ENCODE data around the gene PRAMEF11. TPM values are rescaled to one million over a fixed set of nuclear protein-coding genes. Genes with fewer than 3 reads are reported as not detected.

PRAMEF11 gene
- total RNA-seq, 1 donor from 2014 or later = not detected

Other genes starting within 250 kb of the PRAMEF11 start
- 168 TPM for gene DHRS3, start 213.2 kb downstream of the PRAMEF11 start, total RNA-seq
- not detected for gene AADACL4, start 187.3 kb downstream of the PRAMEF11 start, total RNA-seq
- gene AADACL3, start 115.3 kb downstream of the PRAMEF11 start, total RNA-seq = not detected
- gene CFAP107, start 85.2 kb downstream of the PRAMEF11 start, total RNA-seq = not detected
- gene PRAMEF12, start 57.7 kb downstream of the PRAMEF11 start, total RNA-seq = not detected
- gene PRAMEF1, start 40.0 kb downstream of the PRAMEF11 start, total RNA-seq = not detected
- gene HNRNPCL1, start 17.3 kb upstream of the PRAMEF11 start, total RNA-seq = not detected
- not detected for gene PRAMEF2, start 25.7 kb upstream of the PRAMEF11 start, total RNA-seq
- not detected for gene PRAMEF4, start 54.8 kb upstream of the PRAMEF11 start, total RNA-seq
- not detected for gene PRAMEF10, start 66.9 kb upstream of the PRAMEF11 start, total RNA-seq
- not detected for gene PRAMEF7, start 85.2 kb upstream of the PRAMEF11 start, total RNA-seq
- gene PRAMEF6, start 116.2 kb upstream of the PRAMEF11 start, total RNA-seq = not detected
- gene PRAMEF27, start 225.2 kb upstream of the PRAMEF11 start, total RNA-seq = not detected
- not detected for gene HNRNPCL3, start 229.4 kb upstream of the PRAMEF11 start, total RNA-seq
- not detected for gene PRAMEF25, start 239.4 kb upstream of the PRAMEF11 start, total RNA-seq

All from mucosa of gallbladder (tissue), 1 donor.